Activated naive CD4-positive, alpha-beta T cell treated with anti-CD3 and anti-CD28 coated beads, Interleukin-2, amount 50 U/mL, for 72 hours (primary cell): ENCODE measurements around the gene CDH16. TPM values are rescaled to one million over a fixed set of nuclear protein-coding genes. Genes with fewer than 3 reads are reported as not detected.
A peak's percentile ranks its signal among the peaks of the same experiment; 100 is the strongest.
"Not testable (repeated sequence)": the region's sequence is repeated elsewhere in the genome, so short reads cannot be mapped to it uniquely, and the experiment has no call there.

Experiments used
- ATAC-seq, 2 donors: fragments of 150-1000 bp; cut with Tn5 transposase; 2 replicates each; pipeline ENCODE4 v1.10.0; 2021; ENCODE audit warnings: mild to moderate bottlenecking in 2 of 2, moderate library complexity in 2 of 2
- DNase-seq, 2 donors: peaks; one replicate each; pipeline ENCODE4 v3.0.0; 2021 to 2022; ENCODE audit warnings: low spot score in 2 of 2
- H3K27ac Mint-ChIP-seq, 2 donors: one replicate each; pipeline ENCODE4 v1.8.0; 2022; ENCODE audit warnings: mild to moderate bottlenecking in 2 of 2, mixed read lengths in 2 of 2
- H3K36me3 Mint-ChIP-seq, 2 donors: one replicate each; pipeline ENCODE4 v1.8.0; 2022; ENCODE audit warnings: mixed read lengths in 2 of 2
- H3K9me3 Mint-ChIP-seq, 2 donors: one replicate each; pipeline ENCODE4 v1.8.0; 2022; ENCODE audit warnings: mixed read lengths in 2 of 2
- total RNA-seq, 2 donors: library from RNA; stranded (reverse); gene quantifications; one replicate each; pipeline ENCODE4 v1.2.3, GENCODE V29; 2022

The CDH16 gene
- total RNA-seq, 2 donors from 2014 or later: not detected

- Mint-ChIP-seq H3K36me3 (peaks cover 0 to 10% of the 10 kb centered on the region in 2 donors), H3K27ac (no peak overlapping the region), H3K9me3 (no peaks in the 10 kb centered on the region)
- ATAC-seq (no peak), DNase-seq (no peak)
These were observed 31.8 kb upstream of the CDH16 start for GRCh38 chr16:66950437-66950836.

- peaks cover 0 to 10% of the 10 kb centered on the region in 2 donors for H3K36me3 Mint-ChIP-seq
- ATAC-seq (no peak), DNase-seq (no peak)
- no peaks in the 10 kb centered on the region for H3K9me3 Mint-ChIP-seq
- H3K27ac Mint-ChIP-seq: no peak overlapping the region
These were observed 30.8 kb upstream of the CDH16 start for GRCh38 chr16:66949472-66949871.

GRCh38 chr16:66948837-66949225 is 30.1 kb upstream of the CDH16 start:
- ATAC-seq (no peak), DNase-seq (no peak)
- Mint-ChIP-seq H3K9me3 (no peaks in the 10 kb centered on the region), H3K27ac (no peak overlapping the region), H3K36me3 (peaks cover 0 to 10% of the 10 kb centered on the region in 2 donors)

GRCh38 chr16:66948134-66948836 is 29.6 kb upstream of the CDH16 start:
- Mint-ChIP-seq H3K9me3 (no peaks in the 10 kb centered on the region), H3K36me3 (peaks cover 0 to 10% of the 10 kb centered on the region in 2 donors), H3K27ac (no peak overlapping the region)
- ATAC-seq (peak; percentile 21 to 33), DNase-seq (no peak)

GRCh38 chr16:66947302-66948065 is 28.8 kb upstream of the CDH16 start:
- peak overlapping the region in 1 of 2 donors; percentile 17 for H3K27ac Mint-ChIP-seq
- peaks cover 0 to 10% of the 10 kb centered on the region in 2 donors for H3K36me3 Mint-ChIP-seq
- no peaks in the 10 kb centered on the region for H3K9me3 Mint-ChIP-seq
- peak; percentile 79 to 91 for DNase-seq
- peak; percentile 87 to 89 for ATAC-seq

- DNase-seq (no peak), ATAC-seq (peak in 1 of 2 donors; percentile 2)
- no peaks in the 10 kb centered on the region for H3K9me3 Mint-ChIP-seq
- peaks cover 0 to 10% of the 10 kb centered on the region in 2 donors for H3K36me3 Mint-ChIP-seq
- H3K27ac Mint-ChIP-seq: peak overlapping the region in 1 of 2 donors; percentile 17
These were observed 28.3 kb upstream of the CDH16 start for GRCh38 chr16:66946974-66947301.

GRCh38 chr16:66946541-66946940 is 27.9 kb upstream of the CDH16 start:
- no peaks in the 10 kb centered on the region for H3K9me3 Mint-ChIP-seq
- ATAC-seq (no peak), DNase-seq (no peak)
- H3K27ac Mint-ChIP-seq: peak overlapping the region in 1 of 2 donors; percentile 17
- peaks cover 0 to 8% of the 10 kb centered on the region in 2 donors for H3K36me3 Mint-ChIP-seq

GRCh38 chr16:66945939-66946338 is 27.3 kb upstream of the CDH16 start:
- Mint-ChIP-seq H3K9me3 (no peaks in the 10 kb centered on the region), H3K27ac (no peak overlapping the region), H3K36me3 (peaks cover 0 to 5% of the 10 kb centered on the region in 2 donors)
- ATAC-seq (no peak), DNase-seq (no peak)

- not testable (repeated sequence) for H3K9me3 Mint-ChIP-seq, H3K36me3 Mint-ChIP-seq, ATAC-seq, DNase-seq
- peak overlapping the region in 1 of 2 donors; percentile 56 for H3K27ac Mint-ChIP-seq
These were observed 26.3 kb upstream of the CDH16 start for GRCh38 chr16:66944971-66945370.

- ATAC-seq: no peak
- Mint-ChIP-seq H3K9me3 (no peaks in the 10 kb centered on the region), H3K27ac (peak overlapping the region in 1 of 2 donors; percentile 39), H3K36me3 (peaks cover 0 to 5% of the 10 kb centered on the region in 2 donors)
- no peak for DNase-seq
These were observed 25.4 kb upstream of the CDH16 start for GRCh38 chr16:66944054-66944441.

GRCh38 chr16:66943426-66944053 is 24.9 kb upstream of the CDH16 start:
- ATAC-seq (no peak), DNase-seq (no peak)
- Mint-ChIP-seq H3K27ac (peak overlapping the region in 1 of 2 donors; percentile 45), H3K9me3 (no peaks in the 10 kb centered on the region), H3K36me3 (peaks cover 0 to 3% of the 10 kb centered on the region in 2 donors)

- Mint-ChIP-seq H3K9me3 (no peaks in the 10 kb centered on the region), H3K27ac (peak overlapping the region; percentile 45 to 58)
- no peak for ATAC-seq
These were observed 24.3 kb upstream of the CDH16 start for GRCh38 chr16:66942981-66943380.

GRCh38 chr16:66940236-66940635 is 21.6 kb upstream of the CDH16 start:
- Mint-ChIP-seq H3K27ac (no peak overlapping the region), H3K9me3 (no peaks in the 10 kb centered on the region), H3K36me3 (peaks cover 2 to 4% of the 10 kb centered on the region in 2 donors)
- DNase-seq: no peak
- ATAC-seq: no peak

More at GRCh38 chr16:66942981-66943380, 24.3 kb upstream of the CDH16 start:
- H3K36me3 Mint-ChIP-seq: no peaks in the 10 kb centered on the region
- no peak for DNase-seq

- Mint-ChIP-seq H3K27ac (no peak overlapping the region), H3K9me3 (no peaks in the 10 kb centered on the region), H3K36me3 (peaks cover 11 to 12% of the 10 kb centered on the region in 2 donors)
- ATAC-seq: no peak
- no peak for DNase-seq
These were observed 20.7 kb upstream of the CDH16 start for GRCh38 chr16:66939366-66939765.

GRCh38 chr16:66937725-66938337 is 19.1 kb upstream of the CDH16 start:
- peak overlapping the region in 1 of 2 donors; percentile 25 for H3K27ac Mint-ChIP-seq
- no peak for DNase-seq
- peaks cover 26 to 28% of the 10 kb centered on the region in 2 donors for H3K36me3 Mint-ChIP-seq
- no peak for ATAC-seq
- H3K9me3 Mint-ChIP-seq: no peaks in the 10 kb centered on the region

GRCh38 chr16:66936889-66937554 is 18.3 kb upstream of the CDH16 start:
- DNase-seq: no peak
- H3K27ac Mint-ChIP-seq: peak overlapping the region in 1 of 2 donors; percentile 99
- H3K9me3 Mint-ChIP-seq: no peaks in the 10 kb centered on the region

More at GRCh38 chr16:66936889-66937554, 18.3 kb upstream of the CDH16 start:
- no peak for ATAC-seq
- peaks cover 28 to 31% of the 10 kb centered on the region in 2 donors for H3K36me3 Mint-ChIP-seq
